HG03039 (cell line): ENCODE data around the gene SYT11.

Experiments used
- ATAC-seq: cut with Tn5 transposase; IDR thresholded peaks from one replicate; pipeline ENCODE4 v1.9.1; 2021; ENCODE audit warnings: mild to moderate bottlenecking, moderate library complexity; ENCODE audit not compliant: unreplicated experiment

The SYT11 gene

GRCh38 chr1:155933591-155934096, 74.3 kb downstream of the SYT11 start:
- no peak for ATAC-seq

- peak; percentile 81 for ATAC-seq
Measured at GRCh38 chr1:155934097-155934935, 74.9 kb downstream of the SYT11 start, which contains the start of gene KHDC4. Gene KHDC4, minus strand, starts transcription at chr1:155934413. Its CDS starts 40 bp downstream, at chr1:155934373.
